ENCODE measurements around the gene CACNA1C. TPM values are rescaled to one million over a fixed set of nuclear protein-coding genes. Genes with fewer than 3 reads are reported as not detected.

CACNA1C gene
- total RNA-seq, 1 donor from 2014 or later, result 0.02 TPM

- no peak for TF ChIP-seq CTCF (IDR thresholded peaks at IDR 0.05)
- ATAC-seq (ENCODE audit: low read depth), result no peak
- Mint-ChIP-seq H3K27me3 (no peaks in the 10 kb centered on the region), H3K27ac (no peak overlapping the region), H3K36me3 (ENCODE audit: low read depth) (no peaks in the 10 kb centered on the region), H3K4me3 (no peak overlapping the region), H3K9me3 (peaks cover 8% of the 10 kb centered on the region), H3K4me1 (no peaks in the 10 kb centered on the region)
- CTCF ChIA-PET, result no interaction called here
- POLR2A ChIA-PET, result no interaction called here
- no peak for DNase-seq
- intact Hi-C loops (cut with micrococcal nuclease), result no loop called here
Observed at GRCh38 chr12:2654741-2655140, 602.0 kb downstream of the CACNA1C start.

- Mint-ChIP-seq H3K4me3 (no peak overlapping the region), H3K27me3 (no peaks in the 10 kb centered on the region), H3K4me1 (no peaks in the 10 kb centered on the region), H3K36me3 (ENCODE audit: low read depth) (no peaks in the 10 kb centered on the region), H3K27ac (no peak overlapping the region), H3K9me3 (peaks cover 8% of the 10 kb centered on the region)
- intact Hi-C loops (cut with micrococcal nuclease), result no loop called here
- POLR2A ChIA-PET, result no interaction called here
- CTCF ChIA-PET, result no interaction called here
- ATAC-seq (ENCODE audit: low read depth) (no peak), DNase-seq (no peak)
- TF ChIP-seq CTCF (IDR thresholded peaks at IDR 0.05), result no peak
Observed at GRCh38 chr12:2662524-2662923, 609.7 kb downstream of the CACNA1C start.

GRCh38 chr12:2664721-2665577, 612.2 kb downstream of the CACNA1C start:
- no peak for TF ChIP-seq CTCF (IDR thresholded peaks at IDR 0.05)
- DNase-seq (no peak), ATAC-seq (ENCODE audit: low read depth) (no peak)
- ChIA-PET POLR2A (no interaction called here), CTCF (no interaction called here)
- Mint-ChIP-seq H3K27ac (no peak overlapping the region), H3K4me1 (no peaks in the 10 kb centered on the region), H3K4me3 (no peak overlapping the region), H3K9me3 (no peaks in the 10 kb centered on the region), H3K36me3 (ENCODE audit: low read depth) (no peaks in the 10 kb centered on the region), H3K27me3 (no peaks in the 10 kb centered on the region)
- intact Hi-C loops (cut with micrococcal nuclease), result no loop called here

DNA sequence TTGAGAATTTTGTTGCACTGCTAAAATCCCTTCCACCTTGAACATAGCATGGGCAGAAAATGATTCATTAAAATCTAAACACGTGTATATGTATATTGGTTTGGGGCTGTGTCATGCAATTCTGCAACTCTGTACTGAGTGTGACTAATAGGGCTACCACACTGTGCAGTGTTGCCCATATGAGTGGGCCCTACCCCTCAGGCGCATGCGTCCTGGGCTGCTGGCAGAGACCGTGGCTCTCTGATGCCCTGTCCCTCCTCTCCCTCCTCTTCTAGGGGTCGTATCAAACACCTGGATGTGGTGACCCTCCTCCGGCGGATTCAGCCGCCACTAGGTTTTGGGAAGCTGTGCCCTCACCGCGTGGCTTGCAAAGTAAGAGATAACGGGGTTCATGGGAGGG, 613.6 kb downstream of the CACNA1C start:
- Mint-ChIP-seq H3K27ac (no peak overlapping the region), H3K4me1 (no peaks in the 10 kb centered on the region), H3K27me3 (no peaks in the 10 kb centered on the region), H3K36me3 (ENCODE audit: low read depth) (no peaks in the 10 kb centered on the region), H3K4me3 (no peak overlapping the region), H3K9me3 (no peaks in the 10 kb centered on the region)
- ChIA-PET POLR2A (no interaction called here), CTCF (no interaction called here)
- intact Hi-C loops (cut with micrococcal nuclease), result no loop called here
- DNase-seq (no peak), ATAC-seq (ENCODE audit: low read depth) (no peak)
- no peak for TF ChIP-seq CTCF (IDR thresholded peaks at IDR 0.05)

GRCh38 chr12:2666846-2667245, 614.1 kb downstream of the CACNA1C start:
- Mint-ChIP-seq H3K36me3 (ENCODE audit: low read depth) (no peaks in the 10 kb centered on the region), H3K4me1 (no peaks in the 10 kb centered on the region), H3K27me3 (no peaks in the 10 kb centered on the region), H3K27ac (no peak overlapping the region), H3K4me3 (no peak overlapping the region), H3K9me3 (no peaks in the 10 kb centered on the region)
- DNase-seq, result no peak
- intact Hi-C loops (cut with micrococcal nuclease), result no loop called here
- ChIA-PET CTCF (no interaction called here), POLR2A (no interaction called here)
- TF ChIP-seq CTCF (IDR thresholded peaks at IDR 0.05), result no peak
- ATAC-seq (ENCODE audit: low read depth), result no peak

Measured in activated B cell treated with CpG ODN at 0.5 μM for 24 hours (primary cell).